CD4-positive, alpha-beta T cell (primary cell): ENCODE results near the gene SMOC2. TPM values are rescaled to one million over a fixed set of nuclear protein-coding genes. Genes with fewer than 3 reads are reported as not detected.

Experiments
- ATAC-seq: fragments of 200-7000 bp; cut with Tn5 transposase; one replicate; pipeline ENCODE4 v1.10.0; 2022; ENCODE audit warnings: mild to moderate bottlenecking; ENCODE audit not compliant: poor library complexity
- CTCF ChIA-PET: fragments of 350-600 bp; sonication (Branson Sonifier 250); formaldehyde crosslinking; loops from one replicate; lab custom pipeline; 2021; ENCODE audit warnings: antibody characterized with exemption, inconsistent platforms; lab: Charles Lee
- POLR2A ChIA-PET: fragments of 350-600 bp; sonication (Branson Sonifier 250); formaldehyde crosslinking; loops from one replicate; lab custom pipeline; 2021; ENCODE audit warnings: antibody characterized with exemption, inconsistent platforms; lab: Charles Lee
- DNase-seq, 14 experiments: peaks; one replicate each; pipeline ENCODE4 v3.0.0-alpha.2; 2013 to 2020; ENCODE audit warnings: mixed read lengths in 2 of 14
- H3K27ac ChIP-seq, 2 donors: one replicate each; pipeline versions ENCODE4 v1.5.1 to v1.7.0; 2013; ENCODE audit warnings: low read length in 2 of 2, low read depth in 1 of 2, mild to moderate bottlenecking in 1 of 2
- H3K27me3 ChIP-seq, 2 experiments: 1 replicate in 1 of 2; 2 replicates in 1 of 2; pipeline versions ENCODE4 v1.6.1 to v1.7.0; 2013; ENCODE audit warnings: low read length in 2 of 2, control low read depth in 1 of 2, mild to moderate bottlenecking in 1 of 2, moderate library complexity in 1 of 2; ENCODE audit not compliant: insufficient read depth in 2 of 2, control insufficient read depth in 1 of 2
- H3K36me3 ChIP-seq: one replicate; pipeline ENCODE4 v1.6.1; 2013; ENCODE audit warnings: low read length, control low read depth; ENCODE audit not compliant: insufficient read depth
- H3K4me1 ChIP-seq: one replicate; pipeline ENCODE4 v1.6.1; 2013; ENCODE audit warnings: low read length, control low read depth; ENCODE audit not compliant: insufficient read depth
- H3K4me3 ChIP-seq: one replicate; pipeline ENCODE4 v1.5.1; 2013; ENCODE audit warnings: mild to moderate bottlenecking, low read length, moderate library complexity
- H3K9me3 ChIP-seq, 2 experiments: 1 replicate in 1 of 2; 2 replicates in 1 of 2; pipeline versions ENCODE4 v1.6.1 to v1.7.0; 2013; ENCODE audit warnings: low read length in 2 of 2, mild to moderate bottlenecking in 2 of 2, control low read depth in 1 of 2, moderate library complexity in 1 of 2; ENCODE audit not compliant: control insufficient read depth in 1 of 2, insufficient read depth in 1 of 2
- H3K27ac Mint-ChIP-seq: one replicate; pipeline ENCODE4 v1.8.0; 2020; ENCODE audit warnings: mixed read lengths
- H3K27me3 Mint-ChIP-seq: one replicate; pipeline ENCODE4 v1.8.0; 2021; ENCODE audit warnings: mixed read lengths
- H3K36me3 Mint-ChIP-seq: one replicate; pipeline ENCODE4 v1.8.0; 2021; ENCODE audit warnings: low read depth, mixed read lengths
- H3K4me1 Mint-ChIP-seq: one replicate; pipeline ENCODE4 v1.8.0; 2021; ENCODE audit warnings: low read depth, mixed read lengths
- H3K4me3 Mint-ChIP-seq: one replicate; pipeline ENCODE4 v1.8.0; 2020; ENCODE audit warnings: mild to moderate bottlenecking, mixed read lengths
- H3K9me3 Mint-ChIP-seq: one replicate; pipeline ENCODE4 v1.8.0; 2020; ENCODE audit warnings: mixed read lengths
- intact Hi-C, 2 experiments: fragments of 100-400 bp; cut with DNase I in 1 of 2; cut with micrococcal nuclease in 1 of 2; formaldehyde crosslinking; loops; one replicate each; pipeline versions ENCODE4 v1.15.1 to v1.9.0; 2023 to 2025; cut with DNase I, micrococcal nuclease
- total RNA-seq, 174 experiments: library from RNA in 2 of 174; stranded (reverse) in 2 of 174; gene quantifications; one replicate each; pipeline ENCODE4 v1.2.3 and lab custom pipeline; 2021 to 2026
- TF ChIP-seq, protein P1 (sequence below): fragments of 200-600 bp; IDR thresholded peaks from one replicate; pipeline ENCODE4 v1.8.0; 2022; ENCODE audit warnings: antibody characterized with exemption, mild to moderate bottlenecking

The SMOC2 gene
- total RNA-seq, 2 experiments from 2014 or later, result not detected

DNA sequence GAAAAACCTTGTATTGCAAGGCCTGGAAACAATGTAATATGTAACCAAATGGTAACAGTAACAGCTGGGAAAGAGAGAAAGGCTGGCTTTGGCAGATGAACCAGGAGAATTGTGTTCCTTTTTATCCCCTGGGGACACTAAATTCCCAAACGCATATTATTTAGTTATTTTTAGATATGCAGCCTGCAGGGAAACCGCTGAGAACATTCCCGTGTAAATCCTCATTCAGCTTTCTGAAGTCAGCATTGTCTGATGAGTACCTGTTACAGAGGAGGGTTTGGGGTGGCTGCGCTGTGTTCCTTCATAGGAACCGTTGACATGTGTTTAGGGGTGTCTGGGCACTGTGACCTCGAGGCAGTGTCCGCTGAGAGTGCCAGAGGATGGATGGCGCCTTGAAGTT is 101.3 kb downstream of the SMOC2 start:
- Mint-ChIP-seq H3K27me3 (peaks cover 11% of the 10 kb centered on the region), H3K4me3 (no peak overlapping the region), H3K36me3 (no peaks in the 10 kb centered on the region), H3K4me1 (no peaks in the 10 kb centered on the region), H3K9me3 (no peaks in the 10 kb centered on the region), H3K27ac (no peak overlapping the region)
- Histone ChIP-seq H3K27ac (no peak overlapping the region), H3K4me3 (no peak overlapping the region), H3K4me1 (no peaks in the 10 kb centered on the region), H3K27me3 (no peaks in the 10 kb centered on the region), H3K36me3 (no peaks in the 10 kb centered on the region), H3K9me3 (no peaks in the 10 kb centered on the region)
- DNase-seq, result no peak
- TF ChIP-seq, protein P1, sequence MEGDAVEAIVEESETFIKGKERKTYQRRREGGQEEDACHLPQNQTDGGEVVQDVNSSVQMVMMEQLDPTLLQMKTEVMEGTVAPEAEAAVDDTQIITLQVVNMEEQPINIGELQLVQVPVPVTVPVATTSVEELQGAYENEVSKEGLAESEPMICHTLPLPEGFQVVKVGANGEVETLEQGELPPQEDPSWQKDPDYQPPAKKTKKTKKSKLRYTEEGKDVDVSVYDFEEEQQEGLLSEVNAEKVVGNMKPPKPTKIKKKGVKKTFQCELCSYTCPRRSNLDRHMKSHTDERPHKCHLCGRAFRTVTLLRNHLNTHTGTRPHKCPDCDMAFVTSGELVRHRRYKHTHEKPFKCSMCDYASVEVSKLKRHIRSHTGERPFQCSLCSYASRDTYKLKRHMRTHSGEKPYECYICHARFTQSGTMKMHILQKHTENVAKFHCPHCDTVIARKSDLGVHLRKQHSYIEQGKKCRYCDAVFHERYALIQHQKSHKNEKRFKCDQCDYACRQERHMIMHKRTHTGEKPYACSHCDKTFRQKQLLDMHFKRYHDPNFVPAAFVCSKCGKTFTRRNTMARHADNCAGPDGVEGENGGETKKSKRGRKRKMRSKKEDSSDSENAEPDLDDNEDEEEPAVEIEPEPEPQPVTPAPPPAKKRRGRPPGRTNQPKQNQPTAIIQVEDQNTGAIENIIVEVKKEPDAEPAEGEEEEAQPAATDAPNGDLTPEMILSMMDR, result no peak
- no peak for ATAC-seq
- ChIA-PET POLR2A (no interaction called here), CTCF (no interaction called here)
- intact Hi-C loops, result no loop called here

DNA sequence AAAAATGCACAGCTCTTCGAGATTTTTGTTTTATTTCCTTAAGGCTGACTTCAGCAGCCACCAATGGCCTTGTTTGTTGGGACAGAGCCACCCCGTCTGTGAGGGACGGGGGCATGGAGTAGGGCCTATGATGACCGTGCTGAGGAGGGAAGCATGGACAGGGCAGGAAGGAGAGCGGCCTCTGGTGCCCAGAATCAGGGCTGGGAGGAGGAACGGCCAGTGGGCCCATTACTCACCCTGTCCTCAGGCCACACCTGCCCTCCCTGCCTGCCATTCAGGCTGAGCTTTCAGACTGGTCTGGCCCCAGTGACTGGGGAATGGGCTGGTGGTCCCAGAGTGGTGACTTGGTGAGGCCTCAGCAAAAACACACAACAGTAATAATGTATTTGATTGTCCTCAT is 104.4 kb downstream of the SMOC2 start:
- no peaks in the 10 kb centered on the region for H3K9me3 ChIP-seq
- Mint-ChIP-seq H3K27me3 (peaks cover 4% of the 10 kb centered on the region), H3K36me3 (no peaks in the 10 kb centered on the region), H3K9me3 (no peaks in the 10 kb centered on the region), H3K4me3 (no peak overlapping the region), H3K27ac (no peak overlapping the region), H3K4me1 (no peaks in the 10 kb centered on the region)
- H3K27ac ChIP-seq, result no peak overlapping the region
- TF ChIP-seq, protein P1, result no peak
- no peak for DNase-seq
- ChIA-PET CTCF (no interaction called here), POLR2A (no interaction called here)
- H3K4me3 ChIP-seq, result no peak overlapping the region
- no peak for ATAC-seq
- intact Hi-C loops, result no loop called here
- H3K36me3 ChIP-seq, result no peaks in the 10 kb centered on the region
- no peaks in the 10 kb centered on the region for H3K27me3 ChIP-seq
- no peaks in the 10 kb centered on the region for H3K4me1 ChIP-seq

DNA sequence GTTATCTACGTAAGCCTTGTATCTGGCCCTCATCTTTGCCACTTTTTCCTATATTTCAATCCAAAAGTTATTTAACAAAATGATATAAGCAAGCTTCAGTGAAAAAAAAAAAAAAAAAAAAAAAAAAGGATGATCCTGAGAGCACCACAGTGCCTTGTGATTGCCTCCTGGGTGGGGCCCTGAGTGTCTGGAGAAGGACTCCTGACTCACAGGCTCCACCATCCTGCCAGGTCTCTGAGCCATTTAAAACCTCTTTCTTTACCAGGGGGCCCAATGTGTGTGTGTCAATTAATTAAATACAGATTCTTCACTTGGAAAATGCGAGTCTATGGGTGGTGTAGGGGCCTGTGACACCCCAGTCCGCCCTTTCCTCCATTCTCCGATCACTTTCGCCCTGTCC is 105.2 kb downstream of the SMOC2 start:
- H3K9me3 ChIP-seq, result no peaks in the 10 kb centered on the region
- intact Hi-C loops, result no loop called here
- Mint-ChIP-seq H3K4me3 (no peak overlapping the region), H3K27me3 (no peaks in the 10 kb centered on the region), H3K9me3 (no peaks in the 10 kb centered on the region), H3K36me3 (no peaks in the 10 kb centered on the region), H3K27ac (no peak overlapping the region), H3K4me1 (no peaks in the 10 kb centered on the region)
- no peaks in the 10 kb centered on the region for H3K27me3 ChIP-seq
- no peak overlapping the region for H3K4me3 ChIP-seq
- TF ChIP-seq, protein P1, result no peak
- ChIA-PET CTCF (no interaction called here), POLR2A (no interaction called here)
- H3K27ac ChIP-seq, result no peak overlapping the region
- DNase-seq, result no peak
- no peak for ATAC-seq
- H3K4me1 ChIP-seq, result no peaks in the 10 kb centered on the region
- H3K36me3 ChIP-seq, result no peaks in the 10 kb centered on the region
